DMS114 treated with DMSO at 0.1 percent for 48 hours (cell line): Measurements from ENCODE around the gene TMEM203.

Experiments used
- DNase-seq: peaks from one replicate; lab custom pipeline; 2025; ENCODE audit not compliant: unreplicated experiment; lab: John Stamatoyannopoulos, UW

Gene TMEM203

DNA sequence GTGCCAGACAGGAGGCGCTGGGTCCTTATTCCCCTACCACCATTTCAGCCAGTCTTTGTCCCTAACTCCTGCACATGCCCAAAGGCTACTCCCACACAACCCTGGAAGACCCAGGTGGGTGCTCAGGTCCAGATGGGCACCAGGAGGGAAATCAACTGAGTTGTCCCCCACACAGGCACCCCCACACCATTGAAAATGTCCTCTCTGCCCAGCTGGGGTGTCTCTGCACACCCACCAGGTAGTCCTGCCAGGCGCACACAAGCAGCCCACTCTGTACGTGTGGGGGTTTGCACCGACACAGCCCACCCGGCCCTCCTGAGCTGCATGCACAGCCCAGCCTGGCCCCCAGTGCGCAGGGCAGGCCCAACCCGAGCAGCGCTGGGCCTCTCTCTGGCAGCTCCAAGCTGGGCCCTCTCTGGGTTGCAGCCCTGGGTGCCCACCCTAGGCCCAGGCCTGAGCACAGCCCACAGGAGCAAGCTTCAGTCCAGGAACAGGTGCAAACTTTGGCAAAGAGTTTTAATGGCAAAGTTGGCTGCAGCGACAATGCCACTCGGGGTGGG lies 14.4 kb upstream of the TMEM203 start:
- DNase-seq, result no peak

DNA sequence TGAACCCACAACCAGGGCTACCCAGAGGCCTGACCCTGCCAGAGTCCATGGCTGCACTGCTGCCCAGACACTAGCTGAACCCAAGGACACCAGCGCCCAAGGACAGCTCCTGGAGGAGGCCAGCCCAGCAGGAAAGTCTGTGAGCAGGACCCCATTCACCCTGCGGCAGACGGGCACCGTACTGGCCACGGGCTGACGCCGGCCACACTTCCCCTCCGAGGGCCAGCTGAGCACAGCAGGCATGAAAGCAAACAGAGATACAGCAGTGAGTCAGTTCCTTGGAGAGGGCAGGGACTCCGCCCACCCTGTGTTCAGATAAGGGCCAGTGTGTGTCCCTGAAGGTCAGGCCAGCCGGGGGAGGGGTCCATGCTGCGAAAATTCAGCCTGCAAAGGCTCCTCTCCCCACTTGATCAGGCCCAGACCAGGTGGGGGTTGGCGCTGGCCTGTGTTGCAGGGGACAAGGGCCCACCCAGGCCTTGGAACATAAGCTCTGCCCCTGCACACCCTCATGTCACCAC lies 13.4 kb upstream of the TMEM203 start:
- DNase-seq, result no peak

DNA sequence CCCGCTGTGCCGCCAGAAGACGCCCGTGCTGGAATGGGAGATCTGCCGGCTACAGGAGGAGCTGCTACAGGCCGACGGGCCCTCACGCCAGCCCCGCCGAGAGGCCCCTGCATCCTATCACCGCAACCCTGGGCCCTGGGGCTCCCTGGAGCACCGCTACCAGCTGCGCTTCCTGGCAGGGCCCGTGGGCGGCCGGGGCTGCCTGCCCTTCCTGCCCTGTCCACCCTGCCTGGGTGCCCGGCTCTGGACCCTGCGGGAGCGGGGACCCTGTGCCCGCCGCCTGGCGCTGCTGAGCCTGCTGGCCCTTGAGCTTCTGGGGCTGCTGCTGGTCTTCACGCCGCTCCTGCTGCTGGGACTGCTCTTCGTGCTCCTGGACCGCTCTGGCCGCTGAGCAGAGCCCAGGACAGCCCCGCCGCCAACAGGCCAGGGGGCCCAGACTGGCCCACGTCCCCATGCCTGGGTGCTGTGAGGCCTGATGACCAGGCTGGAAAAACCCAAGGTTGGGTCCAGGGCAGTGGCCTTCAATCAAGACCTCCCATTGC lies 12.8 kb upstream of the TMEM203 start:
- no peak for DNase-seq

DNA sequence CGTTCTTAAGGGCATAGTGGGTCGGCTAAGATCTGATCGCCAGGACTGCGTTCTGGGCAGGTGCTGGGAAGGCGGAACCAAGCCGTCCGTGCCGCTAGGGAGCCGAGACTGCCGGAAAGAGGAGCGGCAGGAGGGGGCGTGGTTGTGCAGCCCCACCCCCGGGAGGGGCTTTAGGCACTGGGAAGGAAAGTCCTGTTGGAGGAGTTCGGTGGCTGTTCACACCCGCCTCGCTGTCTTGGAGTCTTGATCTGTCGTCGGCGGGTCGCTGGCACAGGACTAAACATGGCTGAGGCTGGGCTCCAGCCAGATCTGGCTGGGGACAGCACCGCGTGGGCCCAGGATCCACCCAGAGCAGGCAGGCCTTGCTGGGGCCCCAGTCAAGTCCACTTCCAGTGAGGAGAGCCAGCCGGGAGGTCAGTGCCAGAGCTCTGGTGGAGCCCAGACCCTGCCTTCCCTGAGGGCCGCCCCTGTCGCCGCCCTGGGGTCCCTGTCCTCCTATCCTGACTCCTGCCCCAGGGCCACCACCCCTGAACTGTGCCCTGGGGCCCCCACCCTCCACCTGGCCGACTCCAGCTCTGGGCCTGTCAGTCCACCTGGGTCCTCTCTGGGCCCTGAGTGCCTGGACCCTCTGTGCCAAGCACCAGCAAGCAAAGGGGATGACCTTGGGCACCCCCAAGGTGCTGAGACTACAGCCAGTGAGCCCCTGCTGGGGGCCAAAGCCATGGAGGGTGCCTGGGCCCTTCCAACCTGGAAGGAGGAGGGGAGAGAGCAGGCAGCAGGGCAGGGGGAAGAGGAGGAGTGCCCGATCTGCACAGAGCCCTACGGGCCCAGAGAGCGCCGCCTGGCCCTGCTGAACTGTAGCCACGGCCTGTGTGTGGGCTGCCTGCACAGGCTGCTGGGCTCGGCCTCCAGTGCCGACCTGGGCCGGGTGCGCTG lies 12.1 kb upstream of the TMEM203 start:
- DNase-seq, result no peak

DNA sequence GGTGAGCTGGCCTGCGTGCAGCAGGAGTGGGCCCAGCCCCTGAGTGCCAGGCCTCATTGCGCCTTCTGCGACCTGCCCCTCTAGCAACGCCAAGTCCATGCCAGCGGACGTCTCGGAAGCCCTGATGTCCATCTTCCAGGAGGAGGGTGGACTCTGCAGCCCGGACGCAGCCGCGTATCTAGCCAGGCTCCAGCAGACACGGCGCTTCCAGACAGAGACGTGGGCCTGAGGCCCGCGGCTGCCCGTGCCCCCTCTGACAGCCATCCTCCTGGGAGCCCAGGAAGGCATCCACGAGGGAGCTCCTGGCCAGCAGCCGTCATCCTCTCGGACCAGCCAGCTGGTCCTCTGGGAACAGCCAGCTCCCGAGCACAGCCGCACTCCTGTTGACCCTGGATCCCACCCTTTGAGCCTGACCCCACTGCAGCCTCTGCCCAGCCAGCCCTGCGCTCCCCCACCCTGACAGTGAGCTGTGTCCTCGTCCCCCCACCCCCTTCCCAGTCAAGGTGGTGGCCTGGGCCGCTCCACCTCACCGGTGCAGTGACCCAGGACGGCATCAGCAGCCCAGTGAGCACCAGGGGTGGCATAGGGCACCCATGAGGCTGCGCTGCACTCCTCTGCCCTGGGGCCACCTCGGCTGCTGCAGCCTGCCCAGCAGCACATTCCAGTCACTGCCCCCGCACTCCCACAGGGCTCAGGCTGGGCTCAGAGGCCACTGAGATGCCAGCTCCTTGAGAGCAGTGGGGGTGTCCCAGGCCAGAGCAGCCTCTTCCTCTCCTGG lies 10.9 kb upstream of the TMEM203 start:
- no peak for DNase-seq

DNA sequence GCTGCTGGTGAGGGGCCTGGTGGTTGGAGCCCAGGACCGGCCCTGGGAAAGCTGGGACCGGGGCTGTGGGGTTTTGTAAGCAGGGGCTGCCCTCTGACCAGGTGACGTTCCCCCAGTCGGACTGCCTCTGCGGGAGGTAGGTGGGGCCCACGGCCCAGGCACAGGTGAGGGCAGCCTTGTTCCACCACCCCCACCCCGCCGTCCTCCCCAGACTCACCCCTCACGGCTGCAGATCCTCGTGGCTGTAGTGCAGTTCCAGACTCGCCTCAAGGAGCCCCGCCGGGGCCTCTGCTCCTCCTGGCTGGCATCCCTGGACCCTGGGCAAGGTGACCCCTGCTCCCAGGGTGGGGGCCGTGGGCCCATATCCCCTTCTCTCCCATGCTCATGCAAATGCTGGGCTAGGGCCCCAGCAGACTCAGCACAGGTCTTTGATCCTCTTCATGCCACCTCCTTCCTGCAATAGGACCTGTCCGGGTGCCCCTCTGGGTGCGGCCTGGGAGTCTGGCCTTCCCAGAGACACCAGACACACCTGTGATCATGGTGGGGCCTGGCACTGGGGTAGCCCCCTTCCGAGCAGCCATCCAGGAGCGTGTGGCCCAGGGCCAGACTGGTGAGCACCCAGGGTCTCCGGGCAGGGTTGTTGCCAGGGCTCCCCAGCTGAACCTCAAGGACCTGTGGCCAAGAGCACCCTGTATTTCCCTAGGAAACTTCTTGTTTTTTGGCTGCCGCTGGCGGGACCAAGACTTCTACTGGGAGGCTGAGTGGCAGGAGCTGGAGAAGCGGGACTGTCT lies 9.9 kb upstream of the TMEM203 start:
- DNase-seq, result no peak

DNA sequence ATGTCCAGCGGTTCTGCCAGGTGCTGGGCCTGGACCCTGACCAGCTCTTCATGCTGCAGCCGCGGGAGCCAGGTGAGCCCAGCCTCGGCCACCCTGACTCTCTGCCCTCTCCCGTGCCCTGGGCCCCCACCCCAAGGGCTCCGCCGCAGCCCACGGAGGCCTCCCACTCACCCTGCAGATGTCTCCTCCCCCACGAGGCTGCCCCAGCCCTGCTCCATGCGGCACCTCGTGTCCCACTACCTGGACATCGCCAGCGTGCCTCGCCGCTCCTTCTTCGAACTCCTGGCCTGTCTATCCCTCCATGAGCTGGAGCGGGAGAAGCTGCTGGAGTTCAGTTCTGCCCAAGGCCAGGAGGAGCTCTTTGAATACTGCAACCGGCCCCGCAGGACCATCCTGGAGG lies 9.2 kb upstream of the TMEM203 start:
- DNase-seq, result no peak

DNA sequence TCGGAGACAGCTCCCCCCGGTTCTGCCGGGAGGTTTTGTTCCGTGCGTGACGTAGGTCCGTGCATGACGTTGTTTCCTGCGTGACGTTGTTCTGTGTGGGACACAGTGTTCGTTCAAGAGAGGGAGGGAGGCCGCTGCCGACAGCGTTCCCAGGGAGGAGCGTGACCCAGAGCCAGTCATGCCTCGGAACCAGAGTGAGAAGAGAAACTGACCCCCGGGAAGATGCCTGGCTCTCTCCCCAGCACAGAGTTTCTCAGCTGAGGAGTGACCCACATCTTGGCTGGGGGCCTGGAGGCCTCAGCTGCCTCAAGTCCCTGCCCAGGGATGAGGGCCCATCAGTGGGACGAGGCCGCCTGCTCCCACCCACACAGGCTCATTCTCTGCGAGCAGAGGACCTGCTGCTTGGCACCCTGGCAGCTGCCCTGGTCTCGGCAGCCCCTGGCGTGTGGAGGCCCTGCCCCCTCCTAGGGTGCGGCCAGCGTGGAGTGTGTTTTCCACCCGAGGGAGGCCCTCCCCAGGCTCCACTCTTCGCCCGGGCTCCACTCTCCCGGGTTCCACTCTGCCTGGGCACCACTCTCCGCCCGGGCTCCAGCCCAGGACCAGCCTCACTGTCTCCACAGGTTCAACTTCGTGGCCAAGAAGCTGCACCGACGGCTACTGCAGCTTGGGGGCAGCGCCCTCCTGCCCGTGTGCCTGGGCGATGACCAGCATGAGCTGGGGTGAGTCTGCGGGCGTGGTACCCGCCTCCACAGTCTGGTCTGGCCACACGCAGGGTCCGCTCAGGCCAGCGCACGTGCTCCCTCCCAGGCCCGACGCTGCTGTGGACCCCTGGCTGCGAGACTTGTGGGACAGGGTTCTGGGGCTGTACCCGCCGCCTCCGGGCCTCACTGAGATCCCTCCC lies 8.0 kb upstream of the TMEM203 start:
- no peak for DNase-seq

DNA sequence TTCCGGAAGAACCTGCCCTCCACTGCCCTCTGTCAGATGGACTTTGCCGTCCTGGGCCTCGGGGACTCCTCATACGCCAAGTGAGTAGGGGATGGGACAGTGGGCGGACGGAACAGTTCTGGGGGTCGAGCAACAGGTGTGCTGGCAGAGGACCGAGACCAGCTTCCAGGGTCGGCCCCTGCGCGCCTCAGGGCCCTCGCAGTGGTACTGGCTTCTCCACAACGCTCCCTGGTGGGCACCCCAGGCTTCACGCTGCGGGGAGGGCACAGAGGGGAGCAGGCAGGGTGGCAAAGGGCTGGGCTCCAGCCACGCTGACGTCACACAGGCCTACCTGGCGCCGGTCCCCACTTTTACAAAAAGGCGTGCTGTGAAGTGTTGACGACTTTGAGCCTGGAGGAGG lies 7.1 kb upstream of the TMEM203 start:
- no peak for DNase-seq

DNA sequence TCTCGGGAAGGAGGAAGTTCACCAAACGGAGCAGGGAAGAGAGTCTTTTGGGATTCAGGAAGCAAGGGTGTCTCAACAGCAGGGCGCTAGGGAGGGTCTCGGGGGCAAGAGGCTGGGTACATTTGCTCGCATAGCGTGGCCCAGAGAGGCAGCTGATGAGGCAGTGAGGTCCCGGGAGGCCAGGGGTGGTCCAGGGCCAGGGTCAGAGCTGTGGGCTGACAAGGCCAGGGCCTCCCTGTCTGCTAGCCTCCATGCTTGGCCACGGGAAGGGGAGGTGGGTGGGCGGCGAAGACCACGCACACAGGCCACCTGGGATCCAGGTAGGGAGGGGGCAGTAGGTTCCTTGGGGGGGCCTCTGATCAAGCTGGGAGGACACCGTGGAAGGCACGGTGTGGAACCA lies 6.1 kb upstream of the TMEM203 start:
- no peak for DNase-seq

DNA sequence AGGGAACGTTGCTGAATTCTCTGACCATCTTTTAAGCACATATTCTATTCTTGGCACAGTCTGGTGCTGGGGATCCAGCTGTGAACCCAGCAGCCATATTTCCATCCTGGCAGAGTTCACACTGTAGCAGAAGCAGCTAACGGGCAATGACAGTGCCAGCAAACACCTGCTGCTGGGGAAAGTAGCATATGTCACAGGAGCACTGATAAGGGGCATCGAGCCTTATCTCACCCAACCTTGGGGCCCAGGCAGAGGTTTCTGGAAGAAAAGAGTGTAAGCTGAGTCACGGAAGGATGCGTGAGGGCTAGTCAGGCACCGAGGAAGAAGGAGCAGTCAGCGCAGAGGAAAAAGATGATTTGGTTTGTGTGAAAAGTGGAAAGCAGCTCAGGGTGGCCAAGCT lies 1.2 kb upstream of the TMEM203 start:
- no peak for DNase-seq

DNA sequence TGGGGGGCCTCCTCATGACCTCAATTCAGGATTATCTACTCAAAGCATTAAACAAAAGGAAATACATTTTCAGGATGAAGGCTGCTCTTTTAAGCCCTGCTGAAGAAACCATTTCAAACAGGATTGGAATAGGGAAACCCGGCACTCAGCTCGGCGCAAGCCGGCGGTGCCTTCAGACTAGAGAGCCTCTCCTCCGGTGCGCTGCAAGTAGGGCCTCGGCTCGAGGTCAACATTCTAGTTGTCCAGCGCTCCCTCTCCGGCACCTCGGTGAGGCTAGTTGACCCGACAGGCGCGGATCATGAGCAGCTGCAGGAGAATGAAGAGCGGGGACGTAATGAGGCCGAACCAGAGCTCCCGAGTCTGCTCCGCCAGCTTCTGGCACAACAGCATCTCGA lies 720 bp downstream of the TMEM203 start:
- no peak for DNase-seq

DNA sequence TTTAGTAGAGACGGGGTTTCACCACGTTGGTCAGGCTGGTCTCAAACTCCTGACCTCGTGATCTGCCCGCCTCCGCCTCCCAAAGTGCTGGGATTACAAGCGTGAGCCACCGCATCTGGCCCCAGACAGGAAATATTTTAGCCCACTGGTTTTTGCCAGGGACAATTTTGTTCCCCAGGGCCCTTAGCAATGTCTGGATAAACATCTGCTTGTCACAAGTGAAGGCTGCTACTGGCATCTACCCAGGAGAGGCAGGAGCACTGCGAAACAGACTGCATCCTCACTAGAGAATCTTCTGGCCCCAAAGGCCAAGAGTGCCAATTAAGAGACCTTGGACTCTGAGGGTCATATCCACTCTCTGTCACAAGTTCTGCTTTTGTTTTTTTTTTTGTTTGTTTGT lies 2.5 kb downstream of the TMEM203 start:
- DNase-seq, result no peak

DNA sequence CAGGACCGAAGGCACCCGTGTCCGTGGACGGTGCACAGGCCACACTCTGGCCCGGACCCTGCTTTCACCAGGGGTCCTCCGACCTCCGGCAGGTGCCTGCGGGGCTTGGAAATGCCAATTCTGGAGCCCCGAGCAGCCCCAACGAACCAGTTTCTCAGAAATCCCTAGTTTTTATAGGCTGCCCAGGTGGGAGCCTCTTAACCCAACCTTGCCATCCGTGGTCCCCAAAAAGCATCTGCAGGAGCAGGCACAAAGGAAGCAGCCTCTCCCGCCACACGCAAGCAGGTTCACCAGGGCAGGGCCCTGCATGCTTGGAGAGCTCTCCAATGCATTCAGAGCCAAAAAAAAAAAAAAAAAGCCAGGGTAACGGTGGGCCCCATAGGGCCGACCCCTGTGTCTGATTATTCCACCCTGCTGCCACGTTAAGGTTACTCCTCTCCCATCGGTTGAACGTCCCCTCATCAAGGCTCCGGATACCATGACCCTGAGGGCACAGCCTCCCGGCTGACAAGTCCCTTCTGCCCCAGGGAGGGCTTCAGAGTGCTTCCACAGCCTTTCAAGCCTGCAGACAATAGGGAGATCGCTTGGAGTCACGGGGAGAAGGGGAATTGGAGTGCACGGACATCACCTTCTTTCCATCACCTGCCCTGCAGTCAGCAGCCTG lies 4.1 kb downstream of the TMEM203 start:
- DNase-seq, result no peak

DNA sequence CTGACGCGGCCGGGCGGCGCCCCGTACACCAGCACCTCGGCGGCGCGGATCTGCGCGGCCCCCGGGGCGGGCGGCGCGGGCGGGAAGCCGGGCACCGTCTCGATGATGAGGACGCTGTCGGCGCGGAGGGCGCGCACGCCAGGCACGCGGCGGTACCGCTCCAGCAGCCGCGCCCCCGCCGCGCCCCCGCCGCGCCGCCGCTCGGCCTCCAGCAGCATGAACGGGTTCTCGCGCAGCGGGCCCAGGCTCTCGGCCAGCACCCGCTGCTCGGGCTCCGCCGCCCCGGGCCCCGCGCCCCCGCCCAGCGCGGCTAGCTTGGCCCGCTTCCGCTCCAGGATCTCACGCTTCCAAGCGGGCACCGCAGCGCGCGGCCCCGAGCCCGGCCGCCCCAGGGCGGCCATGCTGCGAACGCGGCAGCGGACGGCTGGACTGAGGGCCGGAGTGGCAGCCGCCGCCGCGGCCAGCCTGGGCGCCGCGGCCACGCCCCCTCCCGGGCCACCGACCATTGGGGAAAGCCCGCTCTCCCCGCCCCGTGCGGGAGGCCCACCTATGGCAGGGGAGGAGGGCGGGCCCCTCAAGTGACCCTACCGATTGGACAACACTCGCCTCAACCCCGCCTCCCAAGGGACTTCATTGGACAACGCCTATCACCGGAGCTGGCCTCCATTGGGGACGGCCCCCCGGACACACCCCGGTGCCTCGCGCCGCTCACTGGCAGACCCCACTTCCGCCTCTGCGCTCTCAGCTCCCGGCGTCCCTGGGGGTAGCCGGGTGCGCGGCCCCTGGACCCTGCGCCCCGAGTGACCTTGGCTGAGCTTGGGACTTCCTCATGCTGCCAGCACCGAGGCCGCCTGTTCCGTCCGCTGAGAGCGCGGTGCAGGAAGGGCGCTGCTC lies 4.9 kb downstream of the TMEM203 start, which contains the start of gene TPRN:
TPRN (minus strand) TSS at position 431 of the 894 bp plus-strand sequence; CDS start at position 401, 30 bp downstream.
- DNase-seq, result peak; percentile 92

DNA sequence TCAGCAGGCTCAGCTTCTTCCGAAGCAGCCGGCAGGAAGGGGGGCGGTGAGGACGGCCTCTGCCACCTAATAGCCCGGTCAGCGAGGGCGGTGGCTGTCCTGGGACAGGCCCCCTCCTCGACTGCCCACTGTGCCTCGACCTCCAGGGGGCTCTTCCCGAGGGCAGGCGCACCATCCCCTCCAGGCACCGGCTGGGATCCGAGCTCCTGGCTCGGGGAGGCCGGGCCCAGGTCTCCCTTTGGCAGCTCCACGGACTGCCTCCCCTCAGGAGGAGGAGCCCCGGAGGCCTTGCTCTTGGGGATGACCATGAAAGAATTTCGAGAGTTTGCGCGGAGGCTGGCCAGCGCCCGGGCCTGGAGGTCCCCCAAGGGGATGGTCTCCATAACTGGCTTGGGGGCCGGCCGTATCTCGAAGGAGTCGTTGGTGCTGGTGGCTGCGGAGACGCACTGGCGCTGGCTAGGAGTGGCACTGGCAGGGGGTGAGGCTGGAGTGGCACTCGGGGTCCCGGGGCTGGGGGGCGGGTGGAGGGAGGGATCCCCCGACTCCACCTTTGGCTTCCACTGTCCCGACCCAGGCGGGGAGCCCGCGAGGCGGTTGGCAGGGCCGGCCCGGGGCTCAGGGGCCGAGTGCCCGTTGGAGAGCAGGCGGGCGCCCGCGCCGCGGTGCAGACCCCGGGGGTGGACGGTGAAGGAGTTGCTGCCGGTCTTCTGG lies 5.9 kb downstream of the TMEM203 start:
- no peak for DNase-seq

DNA sequence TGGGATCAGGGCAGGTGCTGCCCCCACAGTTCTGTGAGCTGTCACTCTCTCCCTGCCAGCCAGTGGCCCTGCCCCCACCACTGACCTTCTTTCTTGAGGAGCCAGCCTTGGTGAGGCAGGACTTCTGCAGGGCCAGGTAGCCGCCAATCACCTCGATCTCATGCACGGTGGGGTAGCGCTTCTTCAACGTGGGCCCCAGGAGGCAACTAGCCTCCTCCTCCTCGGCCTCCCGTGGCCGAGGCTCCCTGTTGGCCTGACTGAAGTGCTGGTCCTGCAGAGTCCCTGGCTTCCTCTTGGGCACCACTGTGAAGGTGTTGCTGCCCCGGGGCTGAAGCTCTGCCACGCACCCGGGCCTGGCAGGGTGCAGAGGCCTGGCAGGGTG lies 6.6 kb downstream of the TMEM203 start:
- no peak for DNase-seq
